Measurements from ENCODE around the gene GCM1.

- no peak for TF ChIP-seq CTCF (IDR thresholded peaks at IDR 0.05)
- TF ChIP-seq POLR2A (IDR thresholded peaks at IDR 0.05) = no peak
- no peak for TF ChIP-seq POLR2AphosphoS5 (IDR thresholded peaks at IDR 0.05)
These were observed 6.2 kb upstream of the GCM1 start for GRCh38 chr6:53154794-53155193.

Data from gastroesophageal sphincter (tissue), 3 donors.